Endothelial cell of umbilical vein (primary cell): Measurements from ENCODE around the gene VWA1. TPM values are rescaled to one million over a fixed set of nuclear protein-coding genes. Genes with fewer than 3 reads are reported as not detected.

Source experiments
- BruUV-seq: library from RNA; stranded (reverse); fragments of 400-500 nt; replicated peaks from 2 replicates; lab custom pipeline; 2021; lab: Mats Ljungman, UMichigan
- CTCF ChIA-PET: fragments of 300-600, 350-600 bp; sonication (Branson Sonifier 250); formaldehyde crosslinking; loops from one replicate; lab custom pipeline; 2021; ENCODE audit warnings: antibody characterized with exemption, inconsistent platforms; lab: Charles Lee
- POLR2A ChIA-PET: fragments of 300-600, 350-600 bp; sonication (Branson Sonifier 250); formaldehyde crosslinking; loops from one replicate; lab custom pipeline; 2021; ENCODE audit warnings: antibody characterized with exemption, inconsistent platforms; lab: Charles Lee
- DNase-seq: peaks from one replicate; pipeline ENCODE4 v3.0.0-alpha.2; 2011; ENCODE audit warnings: low read depth, low spot score
- FAIRE-seq: peaks from 2 replicates; lab custom pipeline; 2011; peaks lifted over from hg19 to GRCh38; lab: Jason Lieb, UNC
- H2AFZ ChIP-seq: 2 replicates; pipeline ENCODE4 v1.6.0; 2012; ENCODE audit warnings: low read depth, low read length, control low read depth, inconsistent platforms
- H3K27ac ChIP-seq: 2 replicates; pipeline ENCODE4 v1.5.1; 2011; ENCODE audit warnings: low read depth, mild to moderate bottlenecking, control low read depth, low read length, moderate library complexity; ENCODE audit not compliant: insufficient read depth
- H3K27me3 ChIP-seq, 2 experiments: 2 replicates each; pipeline versions ENCODE4 v1.6.0 to v1.6.1; 2011; ENCODE audit warnings: low read length in 2 of 2, mixed read lengths in 1 of 2; ENCODE audit not compliant: control insufficient read depth in 2 of 2, insufficient read depth in 2 of 2
- H3K36me3 ChIP-seq, 2 experiments: 2 replicates in 1 of 2; 3 replicates in 1 of 2; pipeline ENCODE4 v1.5.1; 2011; ENCODE audit warnings: low read length in 2 of 2, mild to moderate bottlenecking in 1 of 2, moderate library complexity in 1 of 2; ENCODE audit not compliant: control insufficient read depth in 2 of 2, insufficient read depth in 2 of 2; ENCODE audit errors: extremely low read depth in 1 of 2
- H3K4me1 ChIP-seq: 3 replicates; pipeline ENCODE4 v1.5.1; 2011; ENCODE audit warnings: mild to moderate bottlenecking, low read length; ENCODE audit not compliant: control insufficient read depth, insufficient read depth; ENCODE audit errors: extremely low read depth
- H3K4me2 ChIP-seq: 2 replicates; pipeline ENCODE4 v1.6.1; 2011; ENCODE audit warnings: low read length, control low read depth, mixed read lengths; ENCODE audit not compliant: insufficient read depth
- H3K4me3 ChIP-seq, 3 experiments: fragments of 200-600 bp in 1 of 3; sonication (generic), shearing (Covaris generic) in 1 of 3; replicated peaks in 1 of 3; 2 replicates each; pipeline ENCODE4 v1.5.1; 2011 to 2016; ENCODE audit warnings: control low read depth in 3 of 3, low read length in 3 of 3, mild to moderate bottlenecking in 2 of 3, inconsistent platforms in 1 of 3, low read depth in 1 of 3, moderate library complexity in 1 of 3; ENCODE audit not compliant: insufficient read depth in 1 of 3
- H3K79me2 ChIP-seq: 2 replicates; pipeline ENCODE4 v1.6.0; 2012; ENCODE audit warnings: low read length, inconsistent platforms; ENCODE audit not compliant: control insufficient read depth, insufficient read depth
- H3K9ac ChIP-seq: replicated peaks from 2 replicates; pipeline ENCODE3; 2011; ENCODE audit warnings: low read length, control low read depth; ENCODE audit not compliant: insufficient read depth; ENCODE audit errors: extremely low read depth
- H3K9me1 ChIP-seq: replicated peaks from 3 replicates; pipeline ENCODE4 v1.6.0; 2011; ENCODE audit warnings: mild to moderate bottlenecking, low read length; ENCODE audit not compliant: control insufficient read depth, insufficient read depth; ENCODE audit errors: extremely low read depth
- H3K9me3 ChIP-seq: replicated peaks from 2 replicates; pipeline ENCODE4 v1.5.1; 2012; ENCODE audit warnings: low read length, inconsistent platforms; ENCODE audit not compliant: control insufficient read depth, insufficient read depth
- H4K20me1 ChIP-seq: replicated peaks from 2 replicates; pipeline ENCODE3; 2011; ENCODE audit warnings: mild to moderate bottlenecking, low read length; ENCODE audit not compliant: control insufficient read depth, insufficient read depth; ENCODE audit errors: extremely low read depth
- EZH2 ChIP-seq: IDR thresholded peaks from 2 replicates; pipeline ENCODE4 v1.6.1; 2012; ENCODE audit warnings: borderline replicate concordance, low read depth, mild to moderate bottlenecking, moderate library complexity, low read length, inconsistent platforms; ENCODE audit not compliant: severe bottlenecking
- FOS ChIP-seq: IDR thresholded peaks from 2 replicates; pipeline ENCODE4 v1.6.1; 2011; ENCODE audit warnings: mild to moderate bottlenecking, low read length, moderate library complexity, borderline replicate concordance; ENCODE audit not compliant: insufficient read depth
- GATA2 ChIP-seq: IDR thresholded peaks from 2 replicates; pipeline ENCODE4 v1.7.0; 2011; ENCODE audit warnings: low read depth, mild to moderate bottlenecking, moderate library complexity, mixed read lengths, low read length; ENCODE audit not compliant: insufficient read length, insufficient read depth
- JUN ChIP-seq: IDR thresholded peaks from 2 replicates; pipeline ENCODE4 v1.6.1; 2011; ENCODE audit warnings: borderline replicate concordance, low read depth; ENCODE audit not compliant: insufficient read length, insufficient read depth
- MYC ChIP-seq: IDR thresholded peaks from one replicate; pipeline ENCODE4 v1.6.1; 2011; ENCODE audit warnings: mild to moderate bottlenecking, low read depth, low read length
- POLR2A ChIP-seq: IDR thresholded peaks from 2 replicates; pipeline ENCODE4 v1.6.1; 2012; ENCODE audit warnings: low read depth, mild to moderate bottlenecking, control low read depth, low read length
- POLR2AphosphoS5 ChIP-seq: IDR thresholded peaks from 2 replicates; pipeline ENCODE4 v1.6.1; 2012; ENCODE audit warnings: low read depth, mild to moderate bottlenecking, control low read depth, low read length, moderate library complexity; ENCODE audit not compliant: insufficient read depth
- dilution Hi-C: fragments of 300-500 bp; cut with MboI; formaldehyde crosslinking; loops from one replicate; pipeline ENCODE4 v1.15.0; 2019; ENCODE audit warnings: low sequenced_read_pairs; ENCODE audit not compliant: extremely low pct_ligation_motif_present
- intact Hi-C: fragments of 100-400 bp; cut with micrococcal nuclease; formaldehyde crosslinking; loops from one replicate; pipeline ENCODE4 v1.10.0; 2022
- polyA plus RNA-seq, 4 experiments: library from polyadenylated mRNA; depleted of rRNA in 3 of 4; stranded (reverse) in 3 of 4; unstranded in 1 of 4; fragments of >200 nt; gene quantifications; 2 replicates each; pipeline versions ENCODE4 v1.2.1 to v1.2.3, GENCODE V29; 2011 to 2012; ENCODE audit warnings: missing spikeins in 1 of 4
- total RNA-seq: library from RNA; stranded (reverse); gene quantifications from 2 replicates; pipeline ENCODE4 v1.2.3, GENCODE V29; 2021
- TF ChIP-seq, protein P1 (sequence below): IDR thresholded peaks from 2 replicates; pipeline ENCODE4 v1.6.1; 2011; ENCODE audit not compliant: insufficient read depth, insufficient read length
- TF ChIP-seq, protein P2 (sequence below), 2 donors: IDR thresholded peaks; 1 replicate in 1 of 2; 2 replicates in 1 of 2; pipeline ENCODE4 v1.5.1; 2011; ENCODE audit warnings: low read length in 2 of 2, mild to moderate bottlenecking in 2 of 2, moderate library complexity in 2 of 2, control low read depth in 1 of 2, inconsistent platforms in 1 of 2, low read depth in 1 of 2; ENCODE audit not compliant: insufficient read depth in 1 of 2; ENCODE audit errors: extremely low read depth in 1 of 2

Gene VWA1
- total and polyA plus RNA-seq, 2 donors (not counting 3 experiments of a cell fraction or from before 2014, with no cell fraction given): 2.0 to 6.1 TPM

DNA sequence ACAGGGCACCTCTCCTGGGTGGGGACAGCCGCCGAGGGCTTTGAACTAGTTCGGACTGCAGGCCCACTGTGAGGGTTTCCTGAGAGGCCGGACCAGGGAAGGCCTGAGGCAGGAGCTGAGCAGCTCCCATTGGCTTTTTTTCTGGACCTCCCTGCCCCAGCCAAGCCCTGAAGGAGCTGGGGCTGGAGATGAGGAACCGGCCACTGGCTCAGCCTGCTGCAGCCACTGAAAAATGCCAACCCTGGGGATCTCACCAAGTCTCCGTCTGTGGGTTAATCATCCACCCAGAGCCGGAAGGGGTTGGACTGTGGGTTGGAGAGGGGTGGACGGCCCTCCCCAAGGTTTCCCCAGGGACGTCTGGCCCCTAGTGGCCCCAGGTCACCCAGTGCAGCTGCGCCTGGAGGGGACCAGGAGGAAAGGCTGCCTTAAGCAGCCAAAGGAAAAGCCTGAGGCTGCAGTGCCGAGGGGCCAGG, 2.5 kb downstream of the VWA1 start:
- FAIRE-seq (no peak), DNase-seq (no peak)
- Histone ChIP-seq H3K9me3 (no peaks in the 10 kb centered on the region), H3K4me3 (no peak overlapping the region), H3K4me1 (peaks cover 13% of the 10 kb centered on the region), H2AFZ (no peak overlapping the region), H4K20me1 (no peaks in the 10 kb centered on the region), H3K36me3 (no peaks in the 10 kb centered on the region), H3K79me2 (no peaks in the 10 kb centered on the region), H3K9me1 (no peaks in the 10 kb centered on the region), H3K4me2 (no peak overlapping the region), H3K27me3 (no peaks in the 10 kb centered on the region), H3K27ac (no peak overlapping the region), H3K9ac (no peak overlapping the region)
- intact Hi-C loops: no loop called here
- no TSS peak for BruUV-seq
- TF ChIP-seq GATA2 (no peak), FOS (no peak), POLR2AphosphoS5 (no peak), EZH2 (no peak), POLR2A (no peak), JUN (no peak), MYC (no peak)
- TF ChIP-seq, protein P1, sequence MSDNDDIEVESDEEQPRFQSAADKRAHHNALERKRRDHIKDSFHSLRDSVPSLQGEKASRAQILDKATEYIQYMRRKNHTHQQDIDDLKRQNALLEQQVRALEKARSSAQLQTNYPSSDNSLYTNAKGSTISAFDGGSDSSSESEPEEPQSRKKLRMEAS: no peak
- TF ChIP-seq, protein P2, sequence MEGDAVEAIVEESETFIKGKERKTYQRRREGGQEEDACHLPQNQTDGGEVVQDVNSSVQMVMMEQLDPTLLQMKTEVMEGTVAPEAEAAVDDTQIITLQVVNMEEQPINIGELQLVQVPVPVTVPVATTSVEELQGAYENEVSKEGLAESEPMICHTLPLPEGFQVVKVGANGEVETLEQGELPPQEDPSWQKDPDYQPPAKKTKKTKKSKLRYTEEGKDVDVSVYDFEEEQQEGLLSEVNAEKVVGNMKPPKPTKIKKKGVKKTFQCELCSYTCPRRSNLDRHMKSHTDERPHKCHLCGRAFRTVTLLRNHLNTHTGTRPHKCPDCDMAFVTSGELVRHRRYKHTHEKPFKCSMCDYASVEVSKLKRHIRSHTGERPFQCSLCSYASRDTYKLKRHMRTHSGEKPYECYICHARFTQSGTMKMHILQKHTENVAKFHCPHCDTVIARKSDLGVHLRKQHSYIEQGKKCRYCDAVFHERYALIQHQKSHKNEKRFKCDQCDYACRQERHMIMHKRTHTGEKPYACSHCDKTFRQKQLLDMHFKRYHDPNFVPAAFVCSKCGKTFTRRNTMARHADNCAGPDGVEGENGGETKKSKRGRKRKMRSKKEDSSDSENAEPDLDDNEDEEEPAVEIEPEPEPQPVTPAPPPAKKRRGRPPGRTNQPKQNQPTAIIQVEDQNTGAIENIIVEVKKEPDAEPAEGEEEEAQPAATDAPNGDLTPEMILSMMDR (IDR thresholded peaks at IDR 0.05; ENCODE audit: extremely low read depth in 1 of 2, insufficient read depth in 1 of 2, low read depth in 1 of 2, low read length in 2 of 2): no peak
- ChIA-PET POLR2A (no interaction called here), CTCF (interaction anchor here (1.4 to 4.4 kb wide), 3 partner anchors 10 to 35 kb away, joined by 4 to 23 read pairs (median 7); no protein-coding TSS in a partner anchor)
- dilution Hi-C loops: no loop called here
